ELF-1 (cell line): ENCODE results near the gene HPGD.

Experiments used
- DNase-seq: peaks from one replicate; pipeline ENCODE4 v3.0.0-alpha.2; 2016; ENCODE audit warnings: low read depth, low spot score

The HPGD gene

GRCh38 chr4:174474457-174475075, 47.7 kb downstream of the HPGD start:
- peak; percentile 75 for DNase-seq

GRCh38 chr4:174467107-174467506, 55.2 kb downstream of the HPGD start:
- no peak for DNase-seq

GRCh38 chr4:174464949-174465348, 57.3 kb downstream of the HPGD start:
- DNase-seq, result no peak

GRCh38 chr4:174461466-174462106, 60.7 kb downstream of the HPGD start:
- no peak for DNase-seq

- no peak for DNase-seq
Measured at GRCh38 chr4:174460684-174461083, 61.6 kb downstream of the HPGD start.

GRCh38 chr4:174457468-174457867, 64.8 kb downstream of the HPGD start:
- DNase-seq, result no peak

GRCh38 chr4:174454815-174455473, 67.3 kb downstream of the HPGD start:
- no peak for DNase-seq

GRCh38 chr4:174451718-174452296, 70.5 kb downstream of the HPGD start:
- DNase-seq, result no peak

- DNase-seq, result no peak
Measured at GRCh38 chr4:174450786-174451125, 71.5 kb downstream of the HPGD start.

GRCh38 chr4:174449944-174450785, 72.1 kb downstream of the HPGD start:
- DNase-seq, result no peak

- no peak for DNase-seq
Measured at GRCh38 chr4:174449152-174449551, 73.1 kb downstream of the HPGD start.

GRCh38 chr4:174444390-174444789, 77.9 kb downstream of the HPGD start:
- DNase-seq, result no peak
